Endothelial cell of umbilical vein (primary cell): ENCODE data around the gene EHBP1L1. TPM values are rescaled to one million over a fixed set of nuclear protein-coding genes. Genes with fewer than 3 reads are reported as not detected.

Experiments
- BruUV-seq: library from RNA; stranded (reverse); fragments of 400-500 nt; replicated peaks from 2 replicates; lab custom pipeline; 2021; lab: Mats Ljungman, UMichigan
- CTCF ChIA-PET: fragments of 300-600, 350-600 bp; sonication (Branson Sonifier 250); formaldehyde crosslinking; loops from one replicate; lab custom pipeline; 2021; ENCODE audit warnings: antibody characterized with exemption, inconsistent platforms; lab: Charles Lee
- POLR2A ChIA-PET: fragments of 300-600, 350-600 bp; sonication (Branson Sonifier 250); formaldehyde crosslinking; loops from one replicate; lab custom pipeline; 2021; ENCODE audit warnings: antibody characterized with exemption, inconsistent platforms; lab: Charles Lee
- DNase-seq: peaks from one replicate; pipeline ENCODE4 v3.0.0-alpha.2; 2011; ENCODE audit warnings: low read depth, low spot score
- FAIRE-seq: peaks from 2 replicates; lab custom pipeline; 2011; peaks lifted over from hg19 to GRCh38; lab: Jason Lieb, UNC
- H2AFZ ChIP-seq: 2 replicates; pipeline ENCODE4 v1.6.0; 2012; ENCODE audit warnings: low read depth, low read length, control low read depth, inconsistent platforms
- H3K27ac ChIP-seq: 2 replicates; pipeline ENCODE4 v1.5.1; 2011; ENCODE audit warnings: low read depth, mild to moderate bottlenecking, control low read depth, low read length, moderate library complexity; ENCODE audit not compliant: insufficient read depth
- H3K27me3 ChIP-seq, 2 experiments: 2 replicates each; pipeline versions ENCODE4 v1.6.0 to v1.6.1; 2011; ENCODE audit warnings: low read length in 2 of 2, mixed read lengths in 1 of 2; ENCODE audit not compliant: control insufficient read depth in 2 of 2, insufficient read depth in 2 of 2
- H3K36me3 ChIP-seq, 2 experiments: 2 replicates in 1 of 2; 3 replicates in 1 of 2; pipeline ENCODE4 v1.5.1; 2011; ENCODE audit warnings: low read length in 2 of 2, mild to moderate bottlenecking in 1 of 2, moderate library complexity in 1 of 2; ENCODE audit not compliant: control insufficient read depth in 2 of 2, insufficient read depth in 2 of 2; ENCODE audit errors: extremely low read depth in 1 of 2
- H3K4me1 ChIP-seq: 3 replicates; pipeline ENCODE4 v1.5.1; 2011; ENCODE audit warnings: mild to moderate bottlenecking, low read length; ENCODE audit not compliant: control insufficient read depth, insufficient read depth; ENCODE audit errors: extremely low read depth
- H3K4me2 ChIP-seq: 2 replicates; pipeline ENCODE4 v1.6.1; 2011; ENCODE audit warnings: low read length, control low read depth, mixed read lengths; ENCODE audit not compliant: insufficient read depth
- H3K4me3 ChIP-seq, 3 experiments: fragments of 200-600 bp in 1 of 3; sonication (generic), shearing (Covaris generic) in 1 of 3; replicated peaks in 1 of 3; 2 replicates each; pipeline ENCODE4 v1.5.1; 2011 to 2016; ENCODE audit warnings: control low read depth in 3 of 3, low read length in 3 of 3, mild to moderate bottlenecking in 2 of 3, inconsistent platforms in 1 of 3, low read depth in 1 of 3, moderate library complexity in 1 of 3; ENCODE audit not compliant: insufficient read depth in 1 of 3
- H3K79me2 ChIP-seq: 2 replicates; pipeline ENCODE4 v1.6.0; 2012; ENCODE audit warnings: low read length, inconsistent platforms; ENCODE audit not compliant: control insufficient read depth, insufficient read depth
- H3K9ac ChIP-seq: replicated peaks from 2 replicates; pipeline ENCODE3; 2011; ENCODE audit warnings: low read length, control low read depth; ENCODE audit not compliant: insufficient read depth; ENCODE audit errors: extremely low read depth
- H3K9me1 ChIP-seq: replicated peaks from 3 replicates; pipeline ENCODE4 v1.6.0; 2011; ENCODE audit warnings: mild to moderate bottlenecking, low read length; ENCODE audit not compliant: control insufficient read depth, insufficient read depth; ENCODE audit errors: extremely low read depth
- H3K9me3 ChIP-seq: replicated peaks from 2 replicates; pipeline ENCODE4 v1.5.1; 2012; ENCODE audit warnings: low read length, inconsistent platforms; ENCODE audit not compliant: control insufficient read depth, insufficient read depth
- H4K20me1 ChIP-seq: replicated peaks from 2 replicates; pipeline ENCODE3; 2011; ENCODE audit warnings: mild to moderate bottlenecking, low read length; ENCODE audit not compliant: control insufficient read depth, insufficient read depth; ENCODE audit errors: extremely low read depth
- EZH2 ChIP-seq: IDR thresholded peaks from 2 replicates; pipeline ENCODE4 v1.6.1; 2012; ENCODE audit warnings: borderline replicate concordance, low read depth, mild to moderate bottlenecking, moderate library complexity, low read length, inconsistent platforms; ENCODE audit not compliant: severe bottlenecking
- FOS ChIP-seq: IDR thresholded peaks from 2 replicates; pipeline ENCODE4 v1.6.1; 2011; ENCODE audit warnings: mild to moderate bottlenecking, low read length, moderate library complexity, borderline replicate concordance; ENCODE audit not compliant: insufficient read depth
- GATA2 ChIP-seq: IDR thresholded peaks from 2 replicates; pipeline ENCODE4 v1.7.0; 2011; ENCODE audit warnings: low read depth, mild to moderate bottlenecking, moderate library complexity, mixed read lengths, low read length; ENCODE audit not compliant: insufficient read length, insufficient read depth
- JUN ChIP-seq: IDR thresholded peaks from 2 replicates; pipeline ENCODE4 v1.6.1; 2011; ENCODE audit warnings: borderline replicate concordance, low read depth; ENCODE audit not compliant: insufficient read length, insufficient read depth
- MYC ChIP-seq: IDR thresholded peaks from one replicate; pipeline ENCODE4 v1.6.1; 2011; ENCODE audit warnings: mild to moderate bottlenecking, low read depth, low read length
- POLR2A ChIP-seq: IDR thresholded peaks from 2 replicates; pipeline ENCODE4 v1.6.1; 2012; ENCODE audit warnings: low read depth, mild to moderate bottlenecking, control low read depth, low read length
- POLR2AphosphoS5 ChIP-seq: IDR thresholded peaks from 2 replicates; pipeline ENCODE4 v1.6.1; 2012; ENCODE audit warnings: low read depth, mild to moderate bottlenecking, control low read depth, low read length, moderate library complexity; ENCODE audit not compliant: insufficient read depth
- dilution Hi-C: fragments of 300-500 bp; cut with MboI; formaldehyde crosslinking; loops from one replicate; pipeline ENCODE4 v1.15.0; 2019; ENCODE audit warnings: low sequenced_read_pairs; ENCODE audit not compliant: extremely low pct_ligation_motif_present
- intact Hi-C: fragments of 100-400 bp; cut with micrococcal nuclease; formaldehyde crosslinking; loops from one replicate; pipeline ENCODE4 v1.10.0; 2022
- polyA plus RNA-seq, 4 experiments: library from polyadenylated mRNA; depleted of rRNA in 3 of 4; stranded (reverse) in 3 of 4; unstranded in 1 of 4; fragments of >200 nt; gene quantifications; 2 replicates each; pipeline versions ENCODE4 v1.2.1 to v1.2.3, GENCODE V29; 2011 to 2012; ENCODE audit warnings: missing spikeins in 1 of 4
- total RNA-seq: library from RNA; stranded (reverse); gene quantifications from 2 replicates; pipeline ENCODE4 v1.2.3, GENCODE V29; 2021
- TF ChIP-seq, protein P1 (sequence below): IDR thresholded peaks from 2 replicates; pipeline ENCODE4 v1.6.1; 2011; ENCODE audit not compliant: insufficient read depth, insufficient read length
- TF ChIP-seq, protein P2 (sequence below), 2 donors: IDR thresholded peaks; 1 replicate in 1 of 2; 2 replicates in 1 of 2; pipeline ENCODE4 v1.5.1; 2011; ENCODE audit warnings: low read length in 2 of 2, mild to moderate bottlenecking in 2 of 2, moderate library complexity in 2 of 2, control low read depth in 1 of 2, inconsistent platforms in 1 of 2, low read depth in 1 of 2; ENCODE audit not compliant: insufficient read depth in 1 of 2; ENCODE audit errors: extremely low read depth in 1 of 2

Gene EHBP1L1
- total and polyA plus RNA-seq, 2 donors (not counting 3 experiments of a cell fraction or from before 2014, with no cell fraction given) = 12.7 to 19.7 TPM

DNA sequence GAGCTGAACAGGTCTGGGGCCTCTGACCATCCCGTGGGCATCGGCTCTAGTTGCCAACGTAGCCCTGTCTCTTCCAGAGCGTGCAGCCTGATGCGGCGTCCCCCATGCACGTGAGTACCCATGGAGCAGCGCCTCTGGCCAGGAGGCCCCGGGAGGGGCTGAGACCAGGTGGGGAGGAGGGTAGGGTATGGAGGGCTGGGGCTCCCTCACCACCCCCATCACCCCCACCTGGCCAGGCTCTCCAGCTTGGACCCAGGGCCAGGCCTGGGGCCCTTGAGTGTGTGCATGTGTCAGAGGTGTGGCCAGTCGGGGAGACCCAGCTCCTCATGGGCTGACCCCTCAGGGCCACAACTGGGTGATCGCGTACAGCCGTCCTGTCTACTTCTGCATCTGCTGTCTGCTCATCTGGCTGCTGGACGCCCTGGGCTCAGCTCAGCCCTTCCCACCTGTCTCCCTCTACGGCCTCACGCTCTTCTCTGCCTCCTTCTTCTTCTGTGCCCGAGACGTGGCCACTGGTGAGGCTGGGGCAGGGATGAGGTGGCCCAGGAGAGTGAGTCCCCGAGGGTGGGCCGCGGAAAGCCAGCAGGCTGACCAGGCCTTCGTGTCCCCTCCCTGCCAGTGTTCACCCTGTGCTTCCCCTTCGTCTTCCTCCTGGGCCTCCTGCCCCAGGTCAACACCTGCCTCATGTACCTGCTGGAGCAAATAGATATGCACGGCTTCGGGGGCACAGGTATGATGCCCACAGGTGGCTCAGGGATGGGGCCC is 48.2 kb downstream of the EHBP1L1 start:
- BruUV-seq = no TSS peak
- no peaks in the 10 kb centered on the region for H4K20me1 ChIP-seq
- TF ChIP-seq GATA2 (no peak), JUN (no peak), POLR2A (no peak), FOS (no peak), EZH2 (no peak), MYC (no peak), POLR2AphosphoS5 (no peak)
- TF ChIP-seq, protein P1, sequence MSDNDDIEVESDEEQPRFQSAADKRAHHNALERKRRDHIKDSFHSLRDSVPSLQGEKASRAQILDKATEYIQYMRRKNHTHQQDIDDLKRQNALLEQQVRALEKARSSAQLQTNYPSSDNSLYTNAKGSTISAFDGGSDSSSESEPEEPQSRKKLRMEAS = no peak
- TF ChIP-seq, protein P2, sequence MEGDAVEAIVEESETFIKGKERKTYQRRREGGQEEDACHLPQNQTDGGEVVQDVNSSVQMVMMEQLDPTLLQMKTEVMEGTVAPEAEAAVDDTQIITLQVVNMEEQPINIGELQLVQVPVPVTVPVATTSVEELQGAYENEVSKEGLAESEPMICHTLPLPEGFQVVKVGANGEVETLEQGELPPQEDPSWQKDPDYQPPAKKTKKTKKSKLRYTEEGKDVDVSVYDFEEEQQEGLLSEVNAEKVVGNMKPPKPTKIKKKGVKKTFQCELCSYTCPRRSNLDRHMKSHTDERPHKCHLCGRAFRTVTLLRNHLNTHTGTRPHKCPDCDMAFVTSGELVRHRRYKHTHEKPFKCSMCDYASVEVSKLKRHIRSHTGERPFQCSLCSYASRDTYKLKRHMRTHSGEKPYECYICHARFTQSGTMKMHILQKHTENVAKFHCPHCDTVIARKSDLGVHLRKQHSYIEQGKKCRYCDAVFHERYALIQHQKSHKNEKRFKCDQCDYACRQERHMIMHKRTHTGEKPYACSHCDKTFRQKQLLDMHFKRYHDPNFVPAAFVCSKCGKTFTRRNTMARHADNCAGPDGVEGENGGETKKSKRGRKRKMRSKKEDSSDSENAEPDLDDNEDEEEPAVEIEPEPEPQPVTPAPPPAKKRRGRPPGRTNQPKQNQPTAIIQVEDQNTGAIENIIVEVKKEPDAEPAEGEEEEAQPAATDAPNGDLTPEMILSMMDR (IDR thresholded peaks at IDR 0.05; ENCODE audit: extremely low read depth in 1 of 2, insufficient read depth in 1 of 2, low read depth in 1 of 2, low read length in 2 of 2) = no peak
- no peaks in the 10 kb centered on the region for H3K9me1 ChIP-seq
- dilution Hi-C loops (no loop called here), intact Hi-C loops (no loop called here)
- no peak overlapping the region for H3K9ac ChIP-seq
- no peaks in the 10 kb centered on the region for H3K9me3 ChIP-seq
- peaks cover 15 to 69% of the 10 kb centered on the region in 2 experiments for H3K36me3 ChIP-seq
- H3K4me1 ChIP-seq = no peaks in the 10 kb centered on the region
- H3K4me3 ChIP-seq = no peak overlapping the region
- H3K4me2 ChIP-seq = no peak overlapping the region
- FAIRE-seq = no peak
- no peaks in the 10 kb centered on the region for H3K79me2 ChIP-seq
- H3K27ac ChIP-seq = no peak overlapping the region
- H3K27me3 ChIP-seq = no peaks in the 10 kb centered on the region
- H2AFZ ChIP-seq = no peak overlapping the region
- CTCF ChIA-PET = interaction anchor here (1.0 kb wide), 1 partner anchor 88 kb away, joined by 3 read pairs; the partner anchor contains the start of gene KAT5
- no peak for DNase-seq
- POLR2A ChIA-PET = no interaction called here
